ENCODE results near the gene RNF130.
"Not testable (repeated sequence)": the region's sequence is repeated elsewhere in the genome, so short reads cannot be mapped to it uniquely, and the experiment has no call there.

The RNF130 gene

GRCh38 chr5:180003127-180003526 is 68.4 kb downstream of the RNF130 start:
- H3K36me3 ChIP-seq: peaks cover 8 to 18% (median 16%) of the 10 kb centered on the region in 3 donors
- TF ChIP-seq, protein P1, sequence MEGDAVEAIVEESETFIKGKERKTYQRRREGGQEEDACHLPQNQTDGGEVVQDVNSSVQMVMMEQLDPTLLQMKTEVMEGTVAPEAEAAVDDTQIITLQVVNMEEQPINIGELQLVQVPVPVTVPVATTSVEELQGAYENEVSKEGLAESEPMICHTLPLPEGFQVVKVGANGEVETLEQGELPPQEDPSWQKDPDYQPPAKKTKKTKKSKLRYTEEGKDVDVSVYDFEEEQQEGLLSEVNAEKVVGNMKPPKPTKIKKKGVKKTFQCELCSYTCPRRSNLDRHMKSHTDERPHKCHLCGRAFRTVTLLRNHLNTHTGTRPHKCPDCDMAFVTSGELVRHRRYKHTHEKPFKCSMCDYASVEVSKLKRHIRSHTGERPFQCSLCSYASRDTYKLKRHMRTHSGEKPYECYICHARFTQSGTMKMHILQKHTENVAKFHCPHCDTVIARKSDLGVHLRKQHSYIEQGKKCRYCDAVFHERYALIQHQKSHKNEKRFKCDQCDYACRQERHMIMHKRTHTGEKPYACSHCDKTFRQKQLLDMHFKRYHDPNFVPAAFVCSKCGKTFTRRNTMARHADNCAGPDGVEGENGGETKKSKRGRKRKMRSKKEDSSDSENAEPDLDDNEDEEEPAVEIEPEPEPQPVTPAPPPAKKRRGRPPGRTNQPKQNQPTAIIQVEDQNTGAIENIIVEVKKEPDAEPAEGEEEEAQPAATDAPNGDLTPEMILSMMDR (IDR thresholded peaks at IDR 0.05): no peak
- no peaks in the 10 kb centered on the region for H3K4me1 ChIP-seq
- intact Hi-C loops (cut with DNase I; ENCODE audit: low total_unique reads): no loop called here
- H3K4me3 ChIP-seq: no peak overlapping the region
- DNase-seq: no peak
- H3K9me3 ChIP-seq: no peaks in the 10 kb centered on the region
- H3K27ac ChIP-seq: no peak overlapping the region
- H3K27me3 ChIP-seq: no peaks in the 10 kb centered on the region

DNA sequence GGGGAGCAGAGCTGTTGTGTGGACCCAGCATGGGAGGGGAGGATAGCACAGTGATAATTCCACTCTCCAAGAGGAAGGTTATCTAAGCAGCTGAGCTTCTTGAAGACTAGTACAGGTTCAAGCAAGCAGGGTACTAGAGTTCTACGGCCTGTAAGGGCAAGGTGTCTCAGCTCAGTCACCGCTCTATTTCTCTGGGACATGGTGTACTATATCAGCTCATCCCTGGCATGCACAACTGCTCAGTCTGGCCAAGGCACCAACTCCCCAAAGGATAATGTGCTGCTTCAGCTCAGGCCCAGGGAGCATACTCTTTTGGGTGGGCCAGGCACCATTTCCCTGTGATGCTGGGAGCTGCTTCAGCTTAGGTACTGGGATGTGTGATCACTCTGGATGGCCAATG is 69.8 kb downstream of the RNF130 start:
- Histone ChIP-seq H3K4me1 (no peaks in the 10 kb centered on the region), H3K27me3 (no peaks in the 10 kb centered on the region), H3K4me3 (no peak overlapping the region), H3K27ac (no peak overlapping the region), H3K36me3 (peaks cover 8 to 18% (median 16%) of the 10 kb centered on the region in 3 donors), H3K9me3 (no peaks in the 10 kb centered on the region)
- TF ChIP-seq, protein P1 (IDR thresholded peaks at IDR 0.05): no peak
- intact Hi-C loops (cut with DNase I; ENCODE audit: low total_unique reads): no loop called here
- DNase-seq: no peak

GRCh38 chr5:180001136-180001535 is 70.4 kb downstream of the RNF130 start:
- no peak overlapping the region for H3K4me3 ChIP-seq
- intact Hi-C loops (cut with DNase I; ENCODE audit: low total_unique reads): no loop called here
- DNase-seq: no peak
- H3K9me3 ChIP-seq: peaks cover 0 to 6% (median 0%) of the 10 kb centered on the region in 3 donors
- H3K27me3 ChIP-seq: no peaks in the 10 kb centered on the region
- no peak overlapping the region for H3K27ac ChIP-seq
- TF ChIP-seq, protein P1 (IDR thresholded peaks at IDR 0.05): no peak
- H3K36me3 ChIP-seq: peaks cover 8 to 18% (median 16%) of the 10 kb centered on the region in 3 donors
- no peaks in the 10 kb centered on the region for H3K4me1 ChIP-seq

DNA sequence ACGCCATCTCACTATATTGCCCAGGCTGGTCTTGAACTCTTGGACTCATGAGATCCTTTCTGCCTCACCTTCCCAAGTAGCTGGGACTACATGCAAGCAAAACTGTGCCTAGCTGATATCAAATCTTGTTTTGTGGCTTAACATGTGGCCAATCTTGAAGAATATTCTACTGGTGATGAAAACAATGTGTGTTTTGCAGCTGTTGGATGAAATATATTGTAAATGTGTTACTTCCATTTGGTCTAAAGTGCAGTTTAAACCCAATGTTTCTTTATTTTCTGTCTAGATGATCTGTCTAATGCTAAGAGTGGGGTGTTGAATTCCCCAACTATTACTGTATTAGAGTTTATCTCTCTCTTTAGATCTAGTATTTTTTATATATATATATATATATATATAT is 73.1 kb downstream of the RNF130 start:
- TF ChIP-seq, protein P1 (IDR thresholded peaks at IDR 0.05): no peak
- intact Hi-C loops (cut with DNase I; ENCODE audit: low total_unique reads): no loop called here
- Histone ChIP-seq H3K27ac (no peak overlapping the region), H3K27me3 (no peaks in the 10 kb centered on the region), H3K9me3 (peaks cover 0 to 14% (median 0%) of the 10 kb centered on the region in 3 donors), H3K36me3 (peaks cover 8 to 20% (median 18%) of the 10 kb centered on the region in 3 donors), H3K4me1 (no peaks in the 10 kb centered on the region), H3K4me3 (no peak overlapping the region)
- DNase-seq: no peak

DNA sequence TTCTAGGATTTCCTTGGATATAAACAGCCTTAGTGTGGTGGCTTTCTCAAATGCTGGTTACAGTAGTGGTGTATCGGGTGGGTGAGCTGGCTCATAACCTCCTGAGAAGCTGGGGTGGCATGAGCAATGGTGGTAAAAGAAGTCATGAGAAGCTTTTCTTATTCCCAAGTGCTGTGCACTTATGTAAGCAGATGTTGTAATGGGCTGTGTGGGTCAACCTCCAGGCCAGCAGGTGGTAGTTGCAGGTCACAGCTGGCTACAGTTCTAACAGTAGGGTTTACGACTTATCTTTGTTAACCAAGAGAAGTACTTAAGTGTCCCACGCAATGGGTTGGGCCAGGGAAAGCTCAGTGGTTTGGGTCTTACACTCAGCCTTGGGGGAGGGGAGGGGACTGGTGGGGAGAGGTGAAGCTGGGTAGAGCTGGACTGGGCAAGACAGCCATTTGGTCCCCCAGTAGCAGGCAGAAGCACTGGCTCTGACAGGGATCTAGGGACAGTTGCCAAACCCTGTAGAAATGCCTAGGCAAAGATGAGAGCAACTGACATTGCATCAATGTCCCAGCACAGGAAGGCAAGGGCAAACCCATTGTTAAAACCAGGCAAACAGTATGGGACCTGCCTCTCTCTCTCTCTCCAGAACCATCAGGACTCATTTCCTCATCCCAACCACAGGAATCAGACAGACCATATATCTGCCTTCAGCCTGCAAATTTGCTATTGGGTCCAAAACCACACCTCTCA is 76.8 kb downstream of the RNF130 start:
- H3K4me1 ChIP-seq: no peaks in the 10 kb centered on the region
- H3K27ac ChIP-seq: no peak overlapping the region
- DNase-seq: no peak
- no peaks in the 10 kb centered on the region for H3K27me3 ChIP-seq
- intact Hi-C loops (cut with DNase I; ENCODE audit: low total_unique reads): no loop called here
- peaks cover 0 to 4% (median 0%) of the 10 kb centered on the region in 3 donors for H3K36me3 ChIP-seq
- peaks cover 0 to 14% (median 0%) of the 10 kb centered on the region in 3 donors for H3K9me3 ChIP-seq
- TF ChIP-seq, protein P1 (IDR thresholded peaks at IDR 0.05): no peak
- no peak overlapping the region for H3K4me3 ChIP-seq

DNA sequence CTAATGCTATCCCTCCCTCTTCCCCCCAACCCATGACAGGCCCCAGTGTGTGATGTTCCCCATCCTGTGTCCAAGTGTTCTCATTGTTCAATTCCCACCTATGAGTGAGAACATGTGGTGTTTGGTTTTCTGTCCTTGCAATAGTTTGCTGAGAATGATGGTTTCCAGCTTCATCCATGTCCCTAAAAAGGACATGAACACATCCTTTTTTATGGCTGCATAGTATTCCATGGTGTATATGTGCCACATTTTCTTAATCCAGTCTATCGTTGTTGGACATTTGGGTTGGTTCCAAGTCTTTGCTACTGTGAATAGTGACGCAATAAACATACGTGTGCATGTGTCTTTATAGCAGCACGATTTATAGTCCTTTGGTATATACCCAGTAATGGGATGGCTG is 78.7 kb downstream of the RNF130 start:
- H3K4me3 ChIP-seq; DNase-seq; H3K27me3 ChIP-seq; H3K27ac ChIP-seq; H3K36me3 ChIP-seq; intact Hi-C loops (cut with DNase I; ENCODE audit: low total_unique reads); H3K4me1 ChIP-seq: not testable (repeated sequence)
- H3K9me3 ChIP-seq: peaks cover 0 to 14% (median 0%) of the 10 kb centered on the region in 3 donors

Measured in tibial artery (tissue), 4 donors.